ENCODE data around the gene DOCK8.

Gene DOCK8

DNA sequence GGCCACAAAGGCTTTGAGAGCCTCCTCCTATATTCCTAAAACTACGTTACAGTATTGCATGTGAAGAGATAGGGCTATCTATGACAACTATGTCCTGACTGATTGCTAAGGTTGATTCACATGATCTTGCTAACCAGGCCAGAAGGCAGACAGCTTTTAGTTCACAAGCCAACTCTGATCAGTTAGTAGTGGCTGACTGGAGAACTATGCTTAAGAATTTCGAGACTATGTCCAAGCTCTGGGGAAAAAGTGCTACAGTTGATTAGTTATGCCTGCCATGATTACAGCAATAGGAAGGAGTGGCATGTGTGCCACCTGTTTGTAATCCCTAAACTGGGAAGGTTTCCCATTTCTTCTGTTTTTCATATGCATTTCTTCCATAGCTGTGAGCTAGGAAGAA is 223.4 kb downstream of the DOCK8 start:
- H3K4me3 ChIP-seq, result no peak overlapping the region

DNA sequence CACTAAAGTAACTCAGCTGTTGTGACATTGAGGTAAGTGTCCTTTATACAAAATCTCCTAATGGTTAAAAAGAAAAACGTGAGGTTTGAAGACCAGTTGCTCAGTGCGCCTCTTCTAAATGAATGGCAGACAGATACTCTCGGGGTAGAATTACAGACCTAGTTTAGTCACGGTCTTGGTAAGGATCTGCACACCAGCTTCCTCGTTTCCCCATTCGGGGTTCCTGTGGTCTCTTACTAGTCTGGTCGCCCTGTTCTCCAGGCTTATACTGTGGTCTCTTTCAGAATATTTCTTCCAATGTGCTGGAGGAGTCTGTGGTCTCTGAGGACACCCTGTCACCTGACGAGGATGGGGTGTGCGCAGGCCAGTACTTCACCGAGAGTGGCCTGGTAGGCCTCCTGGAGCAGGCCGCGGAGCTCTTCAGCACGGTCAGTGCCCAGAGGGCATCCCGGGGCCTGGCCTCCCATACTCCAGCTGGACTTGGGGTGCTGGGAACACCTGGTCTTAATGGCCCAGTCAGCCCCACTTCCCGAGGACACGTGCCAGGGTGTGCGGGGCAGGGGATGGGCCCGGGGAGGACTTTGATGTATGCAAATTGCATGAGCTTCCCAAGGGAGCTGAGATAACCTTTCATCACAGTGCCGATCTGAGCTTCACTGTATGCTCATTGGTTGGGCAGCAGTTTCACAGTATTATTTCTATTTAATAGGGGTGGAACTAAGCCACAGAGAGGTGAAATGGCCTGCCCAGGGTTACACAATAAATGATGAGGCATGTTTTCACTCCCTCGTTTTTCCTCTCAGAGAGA is 224.5 kb downstream of the DOCK8 start:
- H3K4me3 ChIP-seq, result no peak overlapping the region
- peak overlapping the region in 11 of 21 experiments; percentile 11 to 58 (median 39) for H3K27ac ChIP-seq

More for the DNA sequence above, 223.4 kb downstream of the DOCK8 start:
- peak overlapping the region in 2 of 21 experiments; percentile 2 to 51 for H3K27ac ChIP-seq

DNA sequence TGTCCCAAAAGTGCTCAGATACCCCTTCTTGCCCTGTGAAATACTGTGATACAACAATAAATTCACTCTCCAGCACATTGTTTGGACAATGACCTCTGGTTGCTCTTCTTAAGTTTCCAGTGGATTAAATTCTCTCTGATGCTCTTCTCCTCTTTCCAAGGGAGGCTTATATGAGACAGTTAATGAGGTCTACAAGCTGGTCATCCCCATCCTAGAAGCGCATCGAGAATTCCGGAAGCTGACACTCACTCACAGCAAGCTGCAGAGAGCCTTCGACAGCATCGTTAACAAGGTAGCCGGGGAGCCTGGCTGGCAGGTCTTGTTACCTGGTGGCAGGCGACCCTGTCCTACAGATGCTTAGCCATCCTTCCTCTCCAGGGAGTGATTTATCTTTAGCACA is 226.5 kb downstream of the DOCK8 start:
- H3K4me3 ChIP-seq, result no peak overlapping the region
- H3K27ac ChIP-seq, result no peak overlapping the region

DNA sequence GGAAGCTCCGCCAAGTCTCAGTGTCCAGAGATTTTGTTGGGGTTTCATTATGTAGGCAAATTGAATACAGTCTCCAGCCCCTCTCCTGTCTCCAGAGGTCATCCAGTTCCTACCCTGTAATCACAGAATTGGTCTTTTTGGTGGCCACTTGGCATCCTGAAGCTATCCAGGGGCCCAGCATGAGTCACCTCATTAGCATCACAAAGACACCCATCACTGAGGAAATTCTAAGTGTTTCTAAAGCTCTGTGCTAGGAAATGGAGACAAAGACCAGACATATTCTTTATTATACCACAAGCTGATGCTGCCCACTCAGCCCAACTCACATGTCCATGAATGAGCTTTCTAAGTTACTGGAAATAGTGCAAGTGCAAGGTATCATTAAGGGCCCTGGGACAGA is 229.9 kb downstream of the DOCK8 start:
- Histone ChIP-seq H3K4me3 (no peak overlapping the region), H3K27ac (no peak overlapping the region)

DNA sequence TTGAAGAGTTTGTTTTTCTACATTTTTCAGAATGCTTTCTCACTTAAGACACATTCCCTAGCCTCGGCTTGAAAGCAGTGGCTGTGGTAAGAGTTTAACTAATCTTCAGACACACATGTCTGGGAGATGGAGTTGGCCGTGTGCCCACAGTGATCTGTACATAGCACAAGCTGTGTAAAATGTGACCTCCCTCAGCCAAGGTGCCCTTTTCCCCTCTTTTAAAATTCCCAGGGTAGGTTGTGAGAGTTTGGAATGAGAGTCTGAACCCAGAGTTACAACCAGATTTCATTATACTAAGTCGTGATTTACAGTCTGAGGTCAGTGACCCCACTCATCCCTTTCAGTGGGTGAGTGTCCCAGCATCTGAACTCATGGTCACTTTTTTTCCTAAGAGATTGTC is 230.4 kb downstream of the DOCK8 start:
- no peak overlapping the region for H3K27ac ChIP-seq
- no peak overlapping the region for H3K4me3 ChIP-seq

DNA sequence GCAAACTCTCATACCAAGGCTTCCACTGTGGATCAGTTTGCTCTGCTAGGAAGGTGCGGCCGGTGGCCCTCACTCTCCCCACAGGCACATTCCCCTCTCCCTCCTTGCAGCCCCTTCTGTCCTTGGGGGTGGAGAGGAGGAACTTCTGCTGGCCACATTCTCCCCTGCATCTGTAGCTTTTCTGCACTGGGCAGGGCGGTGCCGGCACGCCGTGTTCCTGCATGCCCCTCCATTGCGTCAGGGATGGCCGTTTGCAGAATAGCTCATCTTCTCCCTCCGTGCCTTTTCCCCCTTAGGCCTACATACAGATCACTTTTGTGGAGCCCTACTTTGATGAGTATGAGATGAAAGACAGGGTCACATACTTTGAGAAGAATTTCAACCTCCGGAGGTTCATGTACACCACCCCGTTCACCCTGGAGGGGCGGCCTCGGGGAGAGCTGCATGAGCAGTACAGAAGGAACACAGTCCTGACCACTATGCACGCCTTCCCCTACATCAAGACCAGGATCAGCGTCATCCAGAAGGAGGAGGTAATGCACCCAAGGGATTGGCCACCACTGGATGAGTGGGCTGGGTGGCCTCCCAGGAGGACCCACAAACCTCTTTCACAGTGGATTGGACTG is 231.5 kb downstream of the DOCK8 start:
- Histone ChIP-seq H3K27ac (peak overlapping the region in 10 of 21 experiments; percentile 8 to 73 (median 42)), H3K4me3 (no peak overlapping the region)

DNA sequence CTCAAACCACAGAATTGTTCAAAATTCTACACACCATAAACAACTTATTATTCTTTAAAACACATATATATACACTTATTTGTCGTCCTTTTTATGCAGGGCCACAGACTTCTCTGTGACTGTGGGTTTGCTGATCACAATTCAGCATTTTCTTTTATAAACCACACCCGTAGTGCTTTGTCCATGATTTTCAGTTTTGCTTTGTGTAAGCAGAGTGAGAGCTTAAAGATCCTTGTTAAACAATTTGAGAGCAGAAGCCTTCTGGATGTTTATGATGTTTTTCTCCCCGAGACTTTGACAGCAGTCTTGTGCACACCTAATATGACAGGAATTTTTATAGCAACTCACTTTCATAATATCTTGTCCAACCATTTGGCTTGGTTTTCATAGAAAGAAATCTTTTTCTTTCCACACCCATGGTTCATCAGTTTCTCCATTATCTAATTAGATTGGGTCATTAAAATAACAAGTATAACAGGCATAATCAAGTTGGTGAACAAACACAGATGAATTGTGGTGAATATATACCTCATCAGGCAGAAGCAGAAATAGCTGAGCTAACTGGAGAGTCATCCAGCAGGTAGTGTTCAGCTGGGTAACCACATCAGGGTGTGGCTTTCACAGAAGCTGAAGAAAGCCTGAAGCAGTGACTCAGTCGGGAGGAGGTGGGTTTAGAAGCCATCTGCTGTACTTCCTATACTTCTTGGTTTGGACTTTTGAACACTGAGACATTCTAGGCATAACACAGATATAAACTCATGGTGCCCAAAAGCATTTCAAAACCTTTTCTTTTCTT is 232.8 kb downstream of the DOCK8 start:
- Histone ChIP-seq H3K4me3 (no peak overlapping the region), H3K27ac (peak overlapping the region in 15 of 21 experiments; percentile 14 to 82 (median 55))

DNA sequence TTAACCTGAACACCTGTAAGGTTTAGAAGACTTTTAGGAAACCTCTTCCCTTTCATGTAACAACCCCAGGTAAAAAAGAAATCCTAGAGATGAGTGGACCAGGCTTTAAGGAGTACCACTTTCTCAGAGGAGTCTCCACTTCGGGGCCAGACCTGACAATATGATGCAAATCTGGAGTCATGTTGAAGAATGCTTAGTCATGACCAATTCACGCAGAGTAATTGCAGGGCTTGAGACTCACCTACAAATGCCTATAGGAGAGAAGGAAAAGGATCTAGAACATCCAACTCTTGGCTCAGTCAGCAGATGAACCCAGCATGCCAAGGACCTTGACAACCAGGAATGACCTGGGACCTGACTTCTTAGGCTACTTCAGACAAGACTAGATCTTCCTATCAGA is 235.4 kb downstream of the DOCK8 start:
- H3K4me3 ChIP-seq, result no peak overlapping the region

DNA sequence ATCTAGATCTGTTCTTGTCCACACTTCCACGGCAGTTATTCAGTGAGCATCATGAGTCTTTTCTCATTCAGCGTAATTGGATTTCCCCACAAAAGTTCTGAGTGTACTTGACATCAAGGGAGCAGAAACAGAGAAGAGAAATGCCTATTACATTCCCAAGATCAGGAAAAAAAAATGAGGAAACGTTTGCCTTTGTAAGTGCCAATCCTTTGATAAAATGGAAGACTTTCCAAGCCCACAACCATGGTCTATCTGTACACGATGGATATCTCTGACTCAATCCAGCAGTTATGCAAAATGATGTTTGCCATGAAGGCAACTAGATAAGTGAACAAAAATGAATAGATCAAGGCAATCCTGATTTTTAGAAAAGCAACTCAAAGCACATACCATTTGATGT is 235.9 kb downstream of the DOCK8 start:
- H3K27ac ChIP-seq, result no peak overlapping the region
- no peak overlapping the region for H3K4me3 ChIP-seq

More for the DNA sequence above, 235.4 kb downstream of the DOCK8 start:
- no peak overlapping the region for H3K27ac ChIP-seq

DNA sequence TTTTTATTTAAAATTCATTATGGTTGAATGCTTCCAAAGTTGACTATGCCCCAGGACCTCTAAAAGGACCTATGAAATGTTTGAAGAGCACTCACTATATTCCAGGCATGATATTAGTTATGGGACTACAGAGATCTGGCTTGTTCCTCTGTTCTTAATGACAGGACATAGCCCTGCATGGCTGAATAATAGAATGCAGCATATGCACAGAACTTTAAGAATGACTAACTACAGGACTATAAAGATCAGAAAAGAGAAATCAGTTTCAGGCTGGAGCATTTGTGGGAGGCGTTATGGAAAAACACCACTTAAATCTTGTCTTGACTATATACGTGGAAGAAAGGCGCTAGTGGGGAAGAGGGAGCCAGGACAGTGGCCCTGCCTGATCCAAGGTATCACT is 239.2 kb downstream of the DOCK8 start:
- no peak overlapping the region for H3K27ac ChIP-seq
- H3K4me3 ChIP-seq, result no peak overlapping the region

DNA sequence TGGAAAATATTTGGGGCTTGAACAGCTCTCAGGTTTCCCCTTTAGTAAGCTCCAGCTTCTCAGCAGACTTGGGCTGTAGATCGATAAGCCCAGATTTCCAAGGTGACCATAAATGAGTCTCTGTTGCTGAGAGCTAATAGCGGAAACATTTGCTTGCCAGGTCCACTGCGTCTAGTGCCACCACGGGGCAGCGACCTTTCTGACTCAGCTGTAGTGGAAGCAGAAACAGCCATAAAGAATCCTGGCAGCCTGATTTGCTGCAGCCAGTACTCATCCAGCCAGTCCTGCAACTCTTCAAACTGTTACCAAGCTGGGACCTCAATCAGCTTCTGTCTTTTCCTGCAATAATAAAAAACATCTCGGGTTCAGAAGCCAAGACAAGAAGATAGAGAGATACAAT is 241.7 kb downstream of the DOCK8 start:
- Histone ChIP-seq H3K4me3 (no peak overlapping the region), H3K27ac (no peak overlapping the region)

DNA sequence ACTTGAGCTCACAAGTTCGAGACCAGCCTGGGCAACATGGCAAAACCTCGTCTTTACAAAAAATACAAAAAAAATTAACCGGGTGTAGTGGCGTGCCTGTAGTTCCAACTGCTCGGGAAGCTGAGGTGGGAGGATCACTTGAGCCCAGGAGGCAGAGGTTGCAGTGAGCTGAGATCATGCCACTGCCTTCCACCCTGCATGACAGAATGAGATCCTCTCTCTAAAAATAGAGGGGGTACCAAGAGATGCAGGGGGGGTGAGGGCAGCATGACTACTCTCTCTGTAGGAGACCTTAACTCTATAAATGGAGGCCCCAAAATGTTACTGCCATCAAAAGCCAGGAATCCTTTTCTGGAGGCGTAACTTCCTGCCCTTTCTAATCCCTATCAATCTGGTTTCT is 243.9 kb downstream of the DOCK8 start:
- H3K4me3 ChIP-seq, result no peak overlapping the region
- no peak overlapping the region for H3K27ac ChIP-seq

DNA sequence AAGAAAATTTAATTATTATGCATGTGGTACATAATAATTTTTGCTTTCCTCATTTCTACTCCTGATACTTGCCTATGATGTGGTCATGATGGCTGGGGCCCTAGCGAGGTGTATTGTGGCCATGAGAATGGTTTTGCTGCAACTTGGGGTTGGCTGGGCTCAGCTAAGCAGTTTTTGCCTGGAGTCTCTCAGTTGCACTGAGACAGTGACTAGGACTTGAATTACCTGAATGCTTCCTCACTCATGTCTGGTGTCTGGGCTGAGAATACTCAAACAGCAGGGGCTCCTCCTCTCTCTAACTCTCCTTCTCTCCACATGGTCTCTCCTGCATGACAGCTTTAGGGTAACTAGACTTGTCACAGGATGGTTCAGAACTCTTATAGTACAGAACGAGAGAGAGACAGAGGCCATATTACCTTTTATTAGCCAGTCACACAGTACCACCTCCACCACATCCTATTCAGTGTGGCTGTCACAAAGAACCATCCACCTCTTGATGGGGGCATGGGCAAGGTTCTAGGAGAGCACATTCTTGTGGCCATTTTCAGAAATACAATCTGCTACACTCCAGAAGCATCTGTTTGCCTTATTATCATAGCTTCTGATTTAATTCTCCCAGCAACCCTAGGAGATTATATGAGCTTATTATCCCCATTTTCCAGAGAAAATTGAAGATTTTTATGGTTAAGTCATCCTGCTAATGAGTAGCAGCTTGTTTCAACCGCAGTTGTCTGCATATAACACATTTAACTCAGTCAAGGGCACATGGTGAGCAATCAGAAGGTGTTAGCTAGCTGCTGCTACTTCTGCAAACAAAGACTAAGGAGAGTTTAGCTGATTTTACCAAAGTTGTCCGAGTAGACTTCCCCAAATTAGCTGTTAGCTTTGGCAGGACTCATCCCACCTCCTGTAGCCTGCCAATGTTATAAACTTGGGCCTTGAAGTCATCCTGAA is 245.1 kb downstream of the DOCK8 start:
- Histone ChIP-seq H3K27ac (peak overlapping the region in 1 of 21 experiments; percentile 13), H3K4me3 (no peak overlapping the region)

DNA sequence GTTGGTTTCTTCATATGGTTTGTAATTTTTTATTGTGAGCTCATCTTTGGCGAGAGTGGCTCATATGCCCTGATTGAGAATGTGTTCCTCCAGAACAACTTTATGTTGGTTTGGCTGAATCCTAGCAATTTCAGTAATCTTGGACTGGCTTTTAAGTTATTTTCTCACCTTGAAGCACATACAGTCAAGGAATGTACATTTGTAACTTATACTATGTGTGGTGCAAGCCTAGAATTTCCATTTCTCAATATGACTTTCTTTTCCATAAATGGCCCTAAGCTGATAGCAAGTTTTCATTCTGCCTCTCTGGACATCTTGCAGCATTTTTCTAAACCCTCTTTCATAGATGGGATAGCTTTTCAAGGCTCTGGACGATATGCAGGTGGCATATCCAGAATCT is 247.5 kb downstream of the DOCK8 start:
- Histone ChIP-seq H3K4me3 (no peak overlapping the region), H3K27ac (no peak overlapping the region)

DNA sequence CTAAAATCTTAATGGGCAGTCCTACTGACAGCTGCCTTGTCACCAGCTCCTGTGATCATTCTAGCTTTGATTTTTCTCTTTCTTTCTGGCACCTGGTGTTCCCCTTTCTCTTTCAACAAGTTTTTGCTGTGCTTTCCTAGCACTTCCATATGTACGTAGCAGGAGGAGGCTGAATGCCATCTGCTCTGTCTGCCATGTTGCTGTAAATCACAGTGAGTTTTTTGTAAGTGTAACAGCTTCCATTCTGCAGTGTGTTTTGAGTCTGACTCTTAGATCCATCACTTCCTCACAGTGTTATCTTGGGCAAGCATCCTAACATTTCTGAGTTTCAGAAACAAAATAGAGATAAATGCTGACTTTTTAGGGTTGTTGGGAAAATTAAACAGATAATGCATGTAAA is 247.9 kb downstream of the DOCK8 start:
- Histone ChIP-seq H3K4me3 (no peak overlapping the region), H3K27ac (no peak overlapping the region)

DNA sequence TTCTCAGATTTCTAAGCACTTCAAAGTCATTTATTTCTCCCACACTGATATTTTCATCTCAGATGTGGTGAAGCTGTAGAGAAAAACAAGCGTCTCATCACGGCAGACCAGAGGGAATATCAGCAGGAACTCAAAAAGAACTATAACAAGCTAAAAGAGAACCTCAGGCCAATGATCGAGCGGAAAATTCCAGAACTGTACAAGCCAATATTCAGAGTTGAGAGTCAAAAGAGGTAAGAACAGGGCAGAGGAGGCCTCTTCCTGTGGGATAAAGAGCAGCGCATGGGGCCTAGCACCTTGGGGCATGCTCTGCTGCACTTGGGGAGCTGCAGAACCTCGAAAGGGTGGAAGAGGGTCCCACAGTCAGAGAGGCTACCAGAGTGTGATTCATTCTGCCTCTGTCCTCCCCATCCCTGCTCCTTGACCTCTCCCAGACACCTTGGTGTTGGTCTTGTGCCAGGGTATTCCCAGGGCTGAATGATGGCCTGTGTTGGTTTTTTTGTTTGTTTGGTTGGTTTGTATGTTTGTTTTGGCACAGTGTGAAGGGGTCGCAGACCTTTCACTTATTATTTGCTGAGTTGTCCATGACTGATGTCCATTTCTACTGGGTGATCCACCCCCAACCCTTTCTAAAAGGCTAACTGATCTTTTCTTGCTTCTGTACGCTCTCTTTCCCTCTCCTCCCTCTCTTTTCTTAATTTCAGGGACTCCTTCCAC is 248.9 kb downstream of the DOCK8 start:
- Histone ChIP-seq H3K4me3 (no peak overlapping the region), H3K27ac (no peak overlapping the region)

DNA sequence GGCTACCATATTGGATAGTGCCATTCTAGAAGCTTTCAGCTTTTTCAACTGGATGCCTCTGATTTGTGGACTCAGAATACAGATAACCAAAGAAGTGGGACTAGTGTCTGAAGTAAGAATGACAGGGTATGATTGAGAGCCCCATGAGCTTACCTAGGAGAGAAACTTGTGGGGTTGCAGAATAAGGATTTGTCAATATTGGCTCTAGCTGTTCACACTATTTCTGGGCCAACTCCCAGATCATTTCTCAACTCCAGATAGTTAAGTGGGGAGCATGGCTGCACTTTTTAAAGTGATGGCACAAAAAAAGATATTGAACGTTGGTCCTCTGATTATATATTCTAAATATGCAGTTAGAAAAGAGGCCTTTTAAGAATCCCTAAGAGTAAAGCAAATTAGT is 252.1 kb downstream of the DOCK8 start:
- Histone ChIP-seq H3K27ac (no peak overlapping the region), H3K4me3 (no peak overlapping the region)

DNA sequence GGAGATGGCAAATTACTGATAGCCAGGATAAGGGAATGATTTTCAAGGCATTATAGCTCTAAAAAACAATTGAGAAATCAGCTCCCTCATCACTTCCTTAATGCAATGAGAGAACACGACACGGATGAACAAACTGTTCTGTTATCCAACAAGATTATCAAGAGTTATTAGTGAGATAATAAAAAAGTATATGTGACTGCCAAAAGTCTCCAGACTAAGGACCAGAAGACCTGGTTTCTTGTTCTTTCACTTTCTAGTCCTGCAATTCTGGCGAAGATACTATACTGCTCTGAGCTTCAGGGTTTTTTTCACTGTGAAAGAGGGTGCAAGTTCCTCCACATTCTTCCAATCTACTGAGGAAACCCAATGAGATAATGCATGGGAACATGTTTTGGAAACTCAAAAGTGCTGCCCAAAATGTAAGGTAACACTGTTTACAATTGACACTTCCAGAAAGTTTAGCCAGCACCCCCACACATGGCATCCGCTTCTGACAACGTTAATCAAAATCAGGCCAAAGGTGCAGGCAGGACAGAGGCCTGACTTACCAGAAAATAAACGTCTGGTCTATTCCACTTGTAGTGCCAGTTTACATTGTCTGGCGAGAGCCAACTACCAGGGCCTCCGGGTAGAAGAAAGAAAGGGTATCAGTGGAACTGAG is 254.2 kb downstream of the DOCK8 start:
- Histone ChIP-seq H3K4me3 (peak overlapping the region in 5 of 7 experiments; percentile 34 to 55 (median 46)), H3K27ac (peak overlapping the region in 15 of 21 experiments; percentile 2 to 93 (median 84))
